HG03521 (cell line): ENCODE data around the gene ANKDD1B.

Experiments
- ATAC-seq: cut with Tn5 transposase; IDR thresholded peaks from one replicate; pipeline ENCODE4 v1.9.1; 2021; ENCODE audit warnings: mild to moderate bottlenecking, moderate library complexity; ENCODE audit not compliant: unreplicated experiment

Gene ANKDD1B

DNA sequence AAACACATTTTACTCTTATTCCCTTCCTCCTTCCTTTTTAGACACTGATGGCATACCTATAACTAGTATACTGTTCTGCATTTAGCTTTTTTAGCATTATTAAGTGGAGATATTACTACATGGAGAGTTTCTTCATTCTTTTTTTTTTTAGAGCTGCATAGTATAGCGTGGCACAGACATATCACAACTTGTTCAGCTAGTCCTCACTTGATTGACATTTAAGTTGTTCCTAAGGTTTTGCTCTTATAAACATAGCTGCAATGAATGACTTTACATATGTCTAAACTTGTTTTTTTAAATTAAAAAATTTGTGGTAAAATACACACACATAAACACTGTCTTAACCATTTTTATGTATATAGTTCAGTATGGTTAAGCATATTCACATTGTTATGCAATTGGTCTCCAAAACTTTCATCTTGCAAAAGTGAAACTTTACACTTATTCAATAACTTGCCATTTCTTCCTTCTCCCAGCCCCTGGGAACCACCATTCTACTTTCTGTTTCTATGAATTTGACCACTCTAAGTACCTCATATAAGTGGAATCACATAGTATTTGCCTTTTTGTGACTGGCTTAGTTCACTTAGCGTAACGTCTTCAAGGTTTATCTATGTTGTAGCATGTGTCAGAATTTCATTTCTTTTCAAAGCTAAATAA, 48.7 kb downstream of the ANKDD1B start:
- ATAC-seq = no peak

DNA sequence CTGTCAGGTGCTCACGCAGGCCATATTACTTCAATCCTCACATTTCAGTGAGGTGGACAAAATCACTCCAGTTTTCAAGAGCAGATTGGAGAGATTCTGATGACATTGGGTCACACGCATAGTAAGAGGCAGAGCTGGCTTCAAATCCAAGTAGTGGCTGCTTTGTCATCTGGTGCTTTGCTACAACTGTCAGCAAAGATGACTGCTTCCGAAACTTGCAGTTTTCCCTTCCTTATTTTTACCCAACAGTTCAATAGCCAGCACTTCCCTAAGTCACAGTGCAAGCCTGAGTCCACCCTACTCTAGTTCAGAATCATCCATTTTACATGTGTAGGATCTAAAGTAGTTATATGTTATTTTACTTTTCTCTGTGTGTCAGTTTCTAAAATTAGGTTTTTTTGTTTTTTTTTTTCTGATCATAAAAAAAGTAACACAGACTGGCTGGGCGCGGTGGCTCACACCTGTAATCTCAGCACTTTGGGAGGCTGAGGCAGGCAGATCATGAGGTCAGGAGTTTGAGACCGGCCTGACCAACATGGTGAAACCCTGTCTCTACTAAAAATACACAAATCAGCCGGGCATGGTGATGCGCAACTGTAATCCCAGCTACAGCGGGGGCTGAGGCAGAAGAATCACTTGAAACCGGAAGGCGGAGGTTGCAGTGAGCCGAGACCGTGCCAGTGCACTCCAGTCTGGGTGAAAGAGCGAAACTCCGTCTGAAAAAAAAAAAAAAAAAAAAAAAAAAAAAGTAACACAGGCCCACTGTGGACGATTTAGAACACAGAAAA, 49.6 kb downstream of the ANKDD1B start:
- ATAC-seq = no peak

DNA sequence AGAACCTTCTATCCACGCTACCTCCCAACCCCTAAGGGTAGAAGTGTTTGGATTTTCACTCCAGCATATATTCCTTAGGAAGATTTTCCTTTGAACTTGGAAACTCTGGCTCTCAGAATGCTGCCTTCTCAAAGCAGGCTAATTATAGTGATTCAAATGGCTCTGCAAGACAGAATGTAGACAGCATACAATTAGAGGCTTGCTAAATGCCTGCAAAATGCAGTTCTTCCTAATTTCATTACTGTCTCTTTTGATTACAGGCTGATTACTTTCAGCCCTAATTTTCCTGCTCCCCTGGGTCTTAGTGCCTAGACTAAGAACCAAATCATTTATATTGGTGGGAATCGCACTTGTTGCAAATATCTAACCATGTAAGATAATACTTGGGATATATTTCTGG, 50.8 kb downstream of the ANKDD1B start:
- no peak for ATAC-seq

DNA sequence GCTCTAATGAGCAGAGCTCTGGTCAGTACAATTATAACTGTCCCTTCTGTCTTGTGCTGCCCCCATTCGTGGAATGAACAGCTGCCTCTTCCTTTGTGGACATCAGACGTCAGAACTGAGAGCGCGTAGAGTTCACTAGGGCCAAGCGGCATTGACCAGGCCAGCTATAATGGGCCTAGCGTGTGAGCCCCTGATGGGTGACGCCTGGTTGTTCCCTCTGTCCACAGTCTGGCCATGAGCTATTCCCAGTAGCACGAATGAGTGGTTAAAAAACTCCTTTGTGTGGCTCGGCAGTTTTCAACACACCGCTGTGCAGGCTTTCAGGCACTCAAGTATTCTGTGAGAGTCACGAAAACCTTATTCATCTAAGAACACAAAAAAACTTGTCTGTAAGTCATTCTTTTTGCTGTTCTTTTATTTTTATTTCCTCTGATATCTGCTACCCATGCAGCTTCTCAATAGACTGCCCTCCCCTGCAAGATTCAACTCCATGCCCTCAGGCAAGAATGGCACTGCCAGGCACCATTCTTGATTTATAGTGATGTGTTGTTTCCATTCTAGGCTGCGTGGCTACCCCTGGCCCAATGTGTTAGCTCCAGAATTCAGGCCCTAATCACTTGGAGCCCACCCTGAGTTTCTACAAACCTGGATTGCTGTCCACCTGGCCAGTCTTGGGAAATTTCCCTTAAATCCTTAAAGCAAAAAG, 52.5 kb downstream of the ANKDD1B start:
- ATAC-seq = no peak

DNA sequence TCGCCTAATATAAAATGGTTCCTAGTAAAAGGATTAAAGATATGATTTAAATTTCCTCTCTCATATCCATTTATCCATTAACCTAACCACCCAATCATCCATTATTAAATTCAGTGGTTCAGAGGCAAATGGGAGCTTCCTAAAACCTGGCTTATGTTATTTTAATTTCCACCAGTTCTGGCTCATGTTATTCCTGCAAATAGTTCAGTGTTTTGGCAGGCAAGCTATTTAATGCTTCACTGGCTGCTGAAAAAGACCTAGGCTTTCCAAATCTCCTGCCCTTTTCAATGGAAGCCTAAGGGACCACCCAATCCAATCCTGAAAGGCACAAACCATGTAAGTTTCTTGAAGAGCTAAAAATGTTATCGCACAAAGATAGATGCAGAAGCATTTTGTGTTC, 53.7 kb downstream of the ANKDD1B start:
- no peak for ATAC-seq

DNA sequence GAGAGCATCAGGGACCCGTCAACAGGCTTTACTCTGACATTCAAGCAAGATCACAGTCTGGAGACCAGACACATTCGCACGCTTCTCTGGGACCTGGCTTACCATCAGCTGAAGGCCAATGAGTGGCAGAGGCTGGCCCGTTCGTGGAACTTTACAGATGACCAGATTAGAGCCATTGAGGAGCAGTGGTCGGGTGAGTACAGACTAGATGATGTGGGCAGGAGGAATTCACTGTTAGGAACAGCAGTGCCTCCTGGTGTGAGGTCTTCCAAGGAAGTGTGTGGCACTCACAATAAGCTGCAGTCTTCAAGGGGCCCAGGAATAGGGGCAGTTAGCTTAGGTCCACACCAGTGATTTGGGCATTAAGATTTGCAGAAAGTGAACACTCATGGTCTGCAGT, 55.5 kb downstream of the ANKDD1B start:
- ATAC-seq = no peak

DNA sequence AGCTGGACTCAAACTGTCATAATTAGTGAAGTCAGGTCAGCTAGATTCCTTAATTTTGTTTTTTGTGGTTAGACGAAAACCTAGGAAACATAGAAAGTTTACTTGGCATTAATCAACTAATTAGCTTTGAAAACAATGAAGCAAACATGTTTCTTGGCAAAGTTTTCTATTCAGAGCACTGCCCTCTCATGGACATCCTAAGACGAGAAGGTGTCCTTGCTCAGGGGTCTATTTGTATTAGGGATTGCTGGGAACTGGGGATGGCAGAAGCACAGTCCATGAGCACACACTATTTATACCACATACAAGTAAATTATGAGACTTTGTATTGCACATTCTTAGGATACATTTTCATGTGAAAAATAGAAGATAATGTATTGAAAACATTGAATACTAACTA, 56.3 kb downstream of the ANKDD1B start:
- ATAC-seq = no peak

DNA sequence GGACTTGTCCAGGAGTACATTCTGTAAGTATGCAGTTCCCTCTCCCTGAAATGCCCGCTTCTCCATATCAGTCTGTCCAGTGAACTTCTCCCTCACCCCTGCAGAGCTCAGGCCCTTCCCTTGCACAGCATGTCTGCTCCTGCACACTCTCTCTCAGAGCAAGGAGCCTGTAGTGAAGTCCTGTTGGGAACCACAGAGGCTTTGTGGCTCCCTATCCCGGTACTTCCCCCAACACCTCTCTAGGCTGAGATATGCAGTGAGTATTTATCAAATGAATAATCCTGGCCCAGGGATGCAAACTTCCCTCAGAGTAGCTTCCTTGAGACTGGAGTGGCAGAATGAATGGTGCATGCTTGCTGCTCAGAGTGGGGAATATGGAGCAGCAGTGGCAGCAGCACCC, 57.2 kb downstream of the ANKDD1B start:
- ATAC-seq = no peak

DNA sequence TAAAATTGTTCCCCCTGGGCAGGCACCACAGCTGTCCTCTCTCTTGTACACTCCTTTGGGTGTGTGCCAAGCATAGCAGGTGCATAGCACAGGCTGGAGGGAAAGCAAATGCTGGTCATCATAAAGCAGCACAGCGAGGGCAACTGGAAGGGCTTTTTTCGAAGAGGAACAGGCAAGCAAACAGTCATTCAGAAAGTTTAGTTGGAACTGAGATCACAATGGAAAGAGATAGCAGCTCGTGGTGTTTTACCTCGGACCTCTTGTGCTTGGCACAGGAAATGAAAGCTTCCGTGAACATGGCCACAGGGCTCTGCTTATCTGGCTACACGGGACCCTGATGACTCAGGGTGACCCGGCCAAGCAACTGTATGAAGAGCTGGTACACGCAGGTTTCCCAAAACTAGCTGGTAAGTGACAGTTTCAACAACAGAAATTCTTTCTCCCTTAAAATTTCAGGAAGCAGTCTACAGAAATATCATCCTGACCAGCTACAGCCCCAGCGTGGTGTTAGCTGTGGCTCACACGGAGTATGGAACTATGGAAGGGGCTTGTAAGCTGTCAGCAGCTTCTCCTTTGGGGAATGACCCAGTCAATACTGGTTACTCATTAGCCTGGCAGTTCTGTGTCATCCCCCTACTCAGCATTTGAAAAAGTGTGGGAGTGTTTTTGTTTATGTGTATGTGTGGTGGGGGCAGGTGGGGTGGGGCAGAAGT, 57.9 kb downstream of the ANKDD1B start:
- peak; percentile 89 for ATAC-seq

DNA sequence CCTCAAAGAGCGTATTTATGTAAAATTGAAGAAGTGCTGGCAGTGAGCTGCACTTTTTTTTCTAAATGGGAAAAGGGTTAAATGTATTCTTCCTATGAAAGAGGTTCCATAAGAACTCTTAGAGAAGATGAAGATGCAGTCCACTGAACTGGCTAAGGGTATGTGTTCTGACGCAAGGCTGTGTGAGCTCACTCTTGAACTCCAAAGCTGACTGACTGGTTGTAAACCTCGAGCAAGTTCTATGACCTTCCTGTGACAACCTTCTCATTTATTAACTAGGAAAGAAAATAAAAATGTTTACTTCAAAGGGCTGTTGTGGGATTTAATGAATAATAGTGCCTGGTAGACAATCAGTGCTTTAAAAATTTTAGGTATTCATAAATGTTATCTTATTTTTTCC, 59.3 kb downstream of the ANKDD1B start:
- no peak for ATAC-seq

DNA sequence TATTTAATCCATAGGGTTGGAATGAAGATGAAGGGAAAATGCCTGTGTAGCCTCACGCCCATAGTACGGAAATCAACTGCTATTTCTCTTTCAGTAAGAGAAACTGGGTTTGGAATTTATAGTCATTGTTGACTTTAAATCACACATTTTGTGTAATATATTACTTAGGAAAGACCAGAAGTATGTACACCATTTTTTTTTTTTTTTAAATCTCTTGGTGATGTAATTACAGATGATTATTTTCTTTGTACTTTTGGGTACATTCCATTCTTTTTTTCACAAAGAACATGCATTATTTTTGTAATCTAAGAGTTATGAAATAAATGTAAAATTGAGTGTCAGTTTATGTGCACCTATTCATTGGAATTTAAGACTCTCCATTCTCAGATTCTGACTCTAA, 60.3 kb downstream of the ANKDD1B start:
- ATAC-seq = no peak

DNA sequence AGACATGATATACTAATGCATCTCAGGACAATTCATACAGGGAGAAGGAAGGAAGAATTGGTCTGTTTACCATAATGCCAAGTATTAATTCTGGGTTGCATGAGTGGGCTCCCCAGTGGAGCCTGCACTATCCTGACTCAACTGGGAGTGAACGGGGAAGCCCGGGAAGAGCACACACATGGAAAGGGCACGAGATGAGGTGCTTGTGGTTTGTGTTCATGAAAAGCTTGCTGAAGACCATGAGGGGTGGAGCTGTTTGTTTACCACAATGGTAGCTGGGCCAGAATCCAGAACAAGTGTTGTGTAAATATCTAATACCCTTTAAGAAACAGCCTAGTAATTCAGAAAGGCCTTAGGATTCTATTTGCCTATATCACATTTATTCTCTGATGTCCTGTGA, 61.4 kb downstream of the ANKDD1B start:
- no peak for ATAC-seq

DNA sequence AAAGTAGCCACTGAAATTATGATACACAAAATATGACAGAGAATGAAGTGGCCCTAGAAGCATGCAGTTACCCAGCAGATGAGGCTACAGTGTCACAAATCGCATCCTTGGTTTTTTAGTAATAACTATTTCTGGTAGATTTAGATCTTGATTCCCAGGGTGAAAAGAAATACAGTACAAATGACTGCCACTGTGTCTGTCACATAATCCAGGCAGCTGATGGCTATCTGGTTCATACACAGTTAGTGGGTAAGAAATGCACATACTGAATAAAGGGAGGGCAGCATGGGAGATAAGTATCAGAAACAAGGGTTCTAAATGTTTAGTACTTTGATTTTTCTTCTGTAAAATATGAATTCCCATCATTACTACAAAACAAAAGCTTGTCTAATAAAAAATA, 64.5 kb downstream of the ANKDD1B start:
- no peak for ATAC-seq

DNA sequence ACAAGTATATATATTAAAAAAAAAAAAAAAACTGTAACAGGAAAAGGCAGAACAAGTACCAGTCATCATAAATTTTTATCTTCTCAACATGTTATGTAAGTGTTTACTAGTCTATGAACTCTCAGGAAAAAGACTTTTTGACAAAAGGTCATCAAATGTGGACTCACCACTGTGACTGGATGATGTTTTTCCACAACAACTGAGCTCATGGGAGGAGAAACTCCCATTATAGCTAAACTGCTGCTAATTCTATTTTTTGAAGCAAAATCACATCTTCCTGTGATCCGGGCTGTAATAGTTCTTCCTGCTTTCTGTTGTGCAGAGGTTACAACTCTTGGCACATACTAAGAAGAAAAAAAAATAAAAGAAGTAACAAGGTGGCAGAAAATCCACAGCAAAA, 66.4 kb downstream of the ANKDD1B start:
- no peak for ATAC-seq

DNA sequence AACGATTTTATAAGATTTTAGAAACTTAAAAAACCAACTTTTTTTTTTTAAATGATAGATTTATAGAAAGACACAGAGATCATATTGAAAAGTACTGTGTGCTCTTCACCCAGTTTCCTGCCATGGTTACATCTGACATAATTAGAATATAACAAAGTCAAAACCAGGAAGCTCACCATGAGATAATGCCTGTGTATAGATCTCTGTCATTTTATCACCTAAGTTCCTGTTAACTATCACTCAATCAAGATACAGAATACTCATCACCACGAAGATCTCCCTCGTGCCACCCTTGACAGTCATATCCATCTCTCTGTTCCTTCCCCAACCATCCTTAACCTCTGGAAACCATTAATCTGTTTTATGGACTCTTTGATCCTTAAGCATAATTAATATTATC, 66.9 kb downstream of the ANKDD1B start:
- ATAC-seq = no peak

DNA sequence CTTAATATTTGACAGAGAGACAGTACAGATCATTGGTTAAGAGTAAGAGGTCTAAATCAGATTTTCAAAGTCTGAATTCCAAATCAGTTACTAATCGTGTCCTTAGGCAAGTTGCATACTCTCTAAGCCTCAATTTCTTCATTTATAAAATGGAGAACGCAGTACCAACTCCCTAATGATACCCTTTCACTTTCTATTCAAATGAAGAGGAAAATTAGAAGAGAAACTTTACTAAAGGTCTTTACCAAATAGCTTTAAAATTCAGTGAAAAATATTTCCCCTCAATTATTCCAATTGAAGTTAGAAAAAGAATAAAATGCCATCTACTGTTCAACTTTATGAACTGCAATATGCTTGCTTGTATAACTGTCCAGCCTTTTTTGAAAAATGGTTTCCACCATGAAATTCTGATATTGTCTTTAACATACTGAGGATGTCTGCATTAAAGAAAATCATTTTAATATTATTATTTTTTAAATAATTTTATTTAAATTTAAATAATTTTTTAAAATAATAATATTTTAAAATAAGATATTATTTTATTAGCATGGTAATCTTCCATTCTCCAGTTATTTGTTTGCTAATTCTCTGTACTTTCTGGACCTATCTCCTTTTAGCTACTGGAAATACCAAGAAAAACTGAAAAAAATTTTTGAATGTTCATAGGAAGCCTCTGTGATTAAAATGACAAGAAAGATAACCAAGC, 70.0 kb downstream of the ANKDD1B start:
- ATAC-seq = no peak

DNA sequence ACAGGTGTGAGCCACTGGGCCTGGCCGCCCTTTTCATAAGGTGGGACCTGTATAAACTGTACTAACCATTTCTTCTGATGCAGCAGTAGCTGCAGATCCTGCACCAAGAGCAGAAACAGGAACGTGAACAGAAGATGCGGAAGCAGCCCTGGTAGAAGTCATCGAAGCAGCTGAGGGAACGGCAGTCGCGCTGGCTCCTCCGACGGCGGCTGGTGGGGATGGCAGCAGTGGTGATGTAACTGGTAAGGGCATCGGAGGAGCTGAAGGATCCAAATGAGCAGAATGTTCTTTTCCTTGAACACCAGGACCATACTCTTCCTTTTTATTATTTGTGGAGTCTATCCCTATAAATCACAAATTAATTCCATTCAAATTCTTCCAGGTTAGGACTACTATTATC, 73.9 kb downstream of the ANKDD1B start:
- ATAC-seq = no peak

DNA sequence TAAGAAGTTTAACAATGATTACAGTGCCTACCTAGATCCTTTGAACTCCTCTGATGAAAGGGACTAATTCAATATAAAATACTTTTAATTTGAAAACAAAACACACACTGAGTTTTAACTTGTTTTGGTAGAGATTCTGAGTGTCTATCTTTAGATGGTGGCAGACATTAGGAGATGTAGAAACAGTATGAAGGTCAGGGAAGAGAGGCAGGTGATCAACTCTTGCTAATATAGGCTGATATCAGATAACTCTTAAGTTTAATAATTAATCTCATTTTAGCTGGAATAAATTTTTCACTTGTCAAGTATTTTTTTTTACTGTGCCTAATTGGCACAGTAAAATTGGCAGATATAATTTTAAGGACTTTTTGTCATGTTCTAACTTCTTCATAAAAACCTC, 75.2 kb downstream of the ANKDD1B start:
- ATAC-seq = no peak

DNA sequence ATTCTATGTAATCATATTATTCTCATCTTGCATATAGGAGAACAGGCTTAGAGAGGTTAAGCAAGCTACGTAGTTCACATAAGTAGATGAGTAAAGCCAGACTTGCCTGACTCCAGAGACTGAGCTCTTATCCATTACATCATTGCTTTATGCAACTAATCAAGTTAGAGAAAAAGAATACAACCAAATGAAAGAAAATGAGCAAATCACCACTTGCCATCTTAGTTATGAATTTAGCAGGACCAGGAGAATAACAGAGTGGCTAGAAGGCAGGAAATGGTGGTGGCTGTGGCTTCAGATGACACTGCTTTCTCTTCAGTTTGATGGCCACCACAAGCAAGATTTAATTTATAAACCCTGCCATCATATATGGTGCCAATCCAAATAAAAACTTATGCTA, 79.4 kb downstream of the ANKDD1B start:
- ATAC-seq = no peak

DNA sequence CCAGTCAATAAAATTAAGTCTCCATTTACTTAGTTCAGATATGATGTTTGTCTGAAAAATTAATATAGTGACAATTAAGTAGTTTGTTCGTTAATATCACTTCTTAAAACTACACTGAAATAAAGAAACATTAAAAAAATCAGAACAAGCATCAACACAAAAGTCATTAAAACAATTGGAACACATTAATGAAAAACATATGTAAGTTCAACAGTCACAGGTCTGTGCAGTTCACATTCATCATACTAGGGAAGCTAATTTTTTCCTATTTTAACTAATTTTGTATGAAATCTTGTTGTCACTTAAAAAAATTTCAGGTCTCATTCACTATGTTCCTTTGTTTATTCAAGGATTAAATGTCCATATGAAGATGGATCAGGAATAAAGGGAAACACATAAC, 83.5 kb downstream of the ANKDD1B start:
- no peak for ATAC-seq
